Brain microvascular endothelial cell (primary cell): ENCODE measurements around the gene ASB9.
A peak's percentile ranks its signal among the peaks of the same experiment; 100 is the strongest.

ENCODE experiments used
- DNase-seq: peaks from one replicate; pipeline ENCODE4 v3.0.0-alpha.2; 2020
- H3K27ac ChIP-seq: fragments of 250-450 bp; sonication (Bioruptor Pico); 2 replicates; pipeline ENCODE4 v1.5.1; 2020; ENCODE audit warnings: mild to moderate bottlenecking, moderate library complexity
- H3K27me3 ChIP-seq: fragments of 250-450 bp; sonication (Bioruptor Pico); replicated peaks from 2 replicates; pipeline ENCODE4 v1.5.1; 2020; ENCODE audit warnings: mild to moderate bottlenecking
- H3K36me3 ChIP-seq: fragments of 250-450 bp; sonication (Bioruptor Pico); replicated peaks from 2 replicates; pipeline ENCODE4 v1.5.1; 2020; ENCODE audit warnings: mild to moderate bottlenecking
- H3K4me3 ChIP-seq: 2 replicates; pipeline ENCODE4 v1.5.1; 2011; ENCODE audit warnings: low read depth, mild to moderate bottlenecking, control low read depth, low read length, moderate library complexity
- in situ Hi-C: cut with HindIII; loops from 2 replicates; pipeline ENCODE4 v1.10.0; 2017; ENCODE audit warnings: low sequenced_read_pairs, low pct_ligation_motif_present
- TF ChIP-seq, protein P1 (sequence below): IDR thresholded peaks from 2 replicates; pipeline ENCODE4 v1.5.1; 2011; ENCODE audit warnings: low read depth, mild to moderate bottlenecking, moderate library complexity, low read length, control low read depth, inconsistent platforms; ENCODE audit errors: missing control alignments

ASB9 gene

GRCh38 chrX:15269120-15269519 is 763 bp downstream of the ASB9 start:
- no peak overlapping the region for H3K4me3 ChIP-seq
- no peak overlapping the region for H3K27ac ChIP-seq
- DNase-seq = no peak
- TF ChIP-seq, protein P1, sequence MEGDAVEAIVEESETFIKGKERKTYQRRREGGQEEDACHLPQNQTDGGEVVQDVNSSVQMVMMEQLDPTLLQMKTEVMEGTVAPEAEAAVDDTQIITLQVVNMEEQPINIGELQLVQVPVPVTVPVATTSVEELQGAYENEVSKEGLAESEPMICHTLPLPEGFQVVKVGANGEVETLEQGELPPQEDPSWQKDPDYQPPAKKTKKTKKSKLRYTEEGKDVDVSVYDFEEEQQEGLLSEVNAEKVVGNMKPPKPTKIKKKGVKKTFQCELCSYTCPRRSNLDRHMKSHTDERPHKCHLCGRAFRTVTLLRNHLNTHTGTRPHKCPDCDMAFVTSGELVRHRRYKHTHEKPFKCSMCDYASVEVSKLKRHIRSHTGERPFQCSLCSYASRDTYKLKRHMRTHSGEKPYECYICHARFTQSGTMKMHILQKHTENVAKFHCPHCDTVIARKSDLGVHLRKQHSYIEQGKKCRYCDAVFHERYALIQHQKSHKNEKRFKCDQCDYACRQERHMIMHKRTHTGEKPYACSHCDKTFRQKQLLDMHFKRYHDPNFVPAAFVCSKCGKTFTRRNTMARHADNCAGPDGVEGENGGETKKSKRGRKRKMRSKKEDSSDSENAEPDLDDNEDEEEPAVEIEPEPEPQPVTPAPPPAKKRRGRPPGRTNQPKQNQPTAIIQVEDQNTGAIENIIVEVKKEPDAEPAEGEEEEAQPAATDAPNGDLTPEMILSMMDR = no peak
- in situ Hi-C loops = no loop called here
- H3K27me3 ChIP-seq = no peaks in the 10 kb centered on the region
- no peaks in the 10 kb centered on the region for H3K36me3 ChIP-seq

DNA sequence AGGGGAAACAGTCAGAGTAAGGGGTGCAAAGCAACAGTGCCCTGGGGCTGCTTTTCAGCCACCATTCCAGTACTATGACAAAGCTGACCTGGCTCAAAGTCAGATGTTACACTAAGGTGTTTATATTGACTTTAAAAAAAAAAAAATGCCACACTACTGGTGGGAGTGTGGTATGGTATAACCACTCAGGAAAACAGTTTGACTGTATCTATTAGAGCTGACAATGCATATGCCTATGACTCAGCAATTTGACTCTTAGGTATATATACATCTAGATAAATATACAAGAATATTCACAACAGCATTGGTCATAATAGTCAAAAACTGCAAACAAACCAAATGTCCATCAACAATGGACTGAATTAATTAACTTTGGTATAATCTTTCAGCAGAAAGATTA is 15.0 kb downstream of the ASB9 start:
- in situ Hi-C loops = no loop called here

DNA sequence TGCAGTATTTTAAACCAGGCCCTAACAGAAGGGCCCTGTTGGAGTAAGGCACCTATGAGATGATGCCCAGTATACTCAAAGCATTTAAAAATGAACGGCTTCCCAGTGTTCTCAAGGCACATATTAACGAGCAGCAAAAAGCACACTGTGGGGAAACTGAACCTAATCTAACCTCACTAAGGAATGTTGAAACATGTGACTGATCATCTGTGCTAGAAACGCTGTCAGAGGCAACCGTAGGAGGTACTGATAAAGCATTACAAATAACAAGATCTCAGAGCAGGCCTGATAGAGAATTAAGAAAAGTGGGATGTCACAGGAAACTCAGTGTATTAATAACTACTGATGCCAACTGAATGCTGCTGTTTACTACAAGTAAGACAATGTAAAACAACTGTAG is 24.0 kb downstream of the ASB9 start:
- Histone ChIP-seq H3K27me3 (no peaks in the 10 kb centered on the region), H3K4me3 (no peak overlapping the region), H3K27ac (no peak overlapping the region), H3K36me3 (no peaks in the 10 kb centered on the region)
- TF ChIP-seq, protein P1 = no peak
- DNase-seq = peak; percentile 11
- in situ Hi-C loops = no loop called here

More for the DNA sequence above, 15.0 kb downstream of the ASB9 start:
- Histone ChIP-seq H3K4me3 (no peak overlapping the region), H3K36me3 (no peaks in the 10 kb centered on the region), H3K27me3 (no peaks in the 10 kb centered on the region), H3K27ac (no peak overlapping the region)
- DNase-seq = no peak
- TF ChIP-seq, protein P1 = no peak

DNA sequence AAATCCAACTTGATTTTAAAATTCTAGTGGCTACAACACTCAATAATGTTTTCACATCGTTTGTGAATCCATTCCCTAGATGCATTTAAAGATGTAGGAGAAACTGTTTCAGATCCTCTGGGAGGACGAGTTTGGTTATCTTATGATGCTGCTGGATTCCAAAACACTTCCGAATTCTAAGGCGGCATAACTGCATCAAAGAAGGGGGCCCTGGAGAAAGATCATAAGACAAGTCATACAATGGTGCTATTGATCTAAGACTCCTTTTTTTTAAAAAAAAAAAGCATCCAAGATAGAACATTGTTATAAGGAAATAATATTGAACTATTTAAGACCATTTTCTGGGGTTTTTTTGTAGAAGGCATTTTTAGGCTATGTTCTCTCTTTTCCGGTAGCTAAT is 25.5 kb downstream of the ASB9 start:
- Histone ChIP-seq H3K4me3 (no peak overlapping the region), H3K27ac (no peak overlapping the region), H3K27me3 (no peaks in the 10 kb centered on the region), H3K36me3 (no peaks in the 10 kb centered on the region)
- TF ChIP-seq, protein P1 = no peak
- in situ Hi-C loops = no loop called here
- DNase-seq = no peak

DNA sequence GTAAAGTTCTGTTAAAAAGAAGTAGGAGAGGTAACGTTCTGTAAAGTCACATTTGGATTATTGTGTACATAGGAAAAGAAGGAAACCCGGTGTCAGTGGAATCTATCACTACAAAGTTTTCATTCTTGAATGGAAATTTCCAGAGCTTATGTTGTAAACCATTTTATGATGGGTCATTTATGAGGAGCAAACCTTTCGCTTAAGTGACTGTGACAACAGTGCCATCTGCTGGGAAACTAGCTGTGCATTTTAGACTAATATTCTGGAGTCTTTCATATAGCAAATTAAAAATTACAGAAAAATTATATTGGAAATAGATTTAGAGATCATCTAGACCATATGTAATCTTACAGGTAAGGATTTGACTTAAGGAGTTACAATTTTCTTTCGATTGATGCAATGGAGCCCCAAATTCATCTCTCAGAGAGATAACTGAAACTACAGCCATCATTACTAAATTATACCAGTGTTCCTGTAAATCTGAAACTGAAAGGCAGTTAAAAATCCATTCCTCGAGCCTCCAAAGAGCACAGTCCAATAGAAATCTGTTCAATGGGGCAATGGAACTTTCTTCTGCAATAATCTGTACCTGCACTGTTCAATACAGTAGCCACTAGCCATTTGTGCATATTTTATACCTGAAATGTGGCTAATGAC is 26.9 kb downstream of the ASB9 start:
- TF ChIP-seq, protein P1 = peak; percentile 62

GRCh38 chrX:15241301-15241700 is 28.6 kb downstream of the ASB9 start:
- TF ChIP-seq, protein P1 = no peak
- no peak overlapping the region for H3K4me3 ChIP-seq
- no peaks in the 10 kb centered on the region for H3K36me3 ChIP-seq
- in situ Hi-C loops = no loop called here
- H3K27ac ChIP-seq = no peak overlapping the region
- no peaks in the 10 kb centered on the region for H3K27me3 ChIP-seq
- no peak for DNase-seq

More for the DNA sequence above, 26.9 kb downstream of the ASB9 start:
- in situ Hi-C loops = no loop called here
- Histone ChIP-seq H3K27ac (no peak overlapping the region), H3K36me3 (no peaks in the 10 kb centered on the region), H3K4me3 (no peak overlapping the region), H3K27me3 (no peaks in the 10 kb centered on the region)
- DNase-seq = peak; percentile 53
